Peyer's patch (tissue), 4 donors: Measurements from ENCODE around the gene FSIP1. TPM values are rescaled to one million over a fixed set of nuclear protein-coding genes. Genes with fewer than 3 reads are reported as not detected.

Experiments used
- DNase-seq, 3 donors: peaks; one replicate each; pipeline ENCODE4 v3.0.0-alpha.2; 2017 to 2019
- H3K27ac ChIP-seq, 4 donors: fragments of 200-600 bp; sonication (generic); one replicate each; pipeline ENCODE4 v1.5.1; 2016 to 2019
- H3K27me3 ChIP-seq, 2 donors: fragments of 200-600 bp; sonication (generic); one replicate each; pipeline ENCODE4 v1.5.1; 2019
- H3K36me3 ChIP-seq, 3 donors: fragments of 200-600 bp; sonication (generic); one replicate each; pipeline ENCODE4 v1.5.1; 2016 to 2019
- H3K4me1 ChIP-seq, 4 donors: fragments of 200-600 bp; sonication (generic); one replicate each; pipeline ENCODE4 v1.5.1; 2016 to 2019
- H3K4me3 ChIP-seq, 4 donors: fragments of 200-600 bp; sonication (generic); 1 replicate in 3 of 4; 2 replicates in 1 of 4; pipeline ENCODE4 v1.5.1; 2016 to 2019; ENCODE audit warnings: mild to moderate bottlenecking in 1 of 4
- H3K9me3 ChIP-seq, 4 donors: fragments of 200-600 bp; sonication (generic); one replicate each; pipeline ENCODE4 v1.5.1; 2016 to 2019; ENCODE audit warnings: mild to moderate bottlenecking in 1 of 4
- POLR2A ChIP-seq, 2 donors: fragments of 450-650 bp; IDR thresholded peaks; one replicate each; pipeline ENCODE4 v1.5.1; 2017; ENCODE audit warnings: antibody characterized with exemption in 2 of 2, mild to moderate bottlenecking in 2 of 2, moderate library complexity in 2 of 2
- total RNA-seq, 4 donors: library from RNA; depleted of rRNA; stranded (reverse); fragments of >200 nt; gene quantifications; one replicate each; pipeline ENCODE4 v1.1.0, GENCODE V29; 2016
- TF ChIP-seq, protein P1 (sequence below), 6 experiments: fragments of 450-650 bp in 4 of 6; fragments of 200-600 bp in 2 of 6; sonication (generic) in 1 of 6; IDR thresholded peaks; one replicate each; pipeline ENCODE4 v1.5.1; 2017 to 2019; ENCODE audit warnings: antibody characterized with exemption in 6 of 6, mild to moderate bottlenecking in 3 of 6, moderate library complexity in 1 of 6

The FSIP1 gene
- total RNA-seq, 4 donors from 2014 or later = not detected

- Histone ChIP-seq H3K4me1 (no peaks in the 10 kb centered on the region), H3K36me3 (no peaks in the 10 kb centered on the region), H3K4me3 (no peak overlapping the region), H3K27ac (no peak overlapping the region), H3K27me3 (no peaks in the 10 kb centered on the region), H3K9me3 (no peaks in the 10 kb centered on the region)
- TF ChIP-seq POLR2A (IDR thresholded peaks at IDR 0.05) = no peak
- TF ChIP-seq, protein P1, sequence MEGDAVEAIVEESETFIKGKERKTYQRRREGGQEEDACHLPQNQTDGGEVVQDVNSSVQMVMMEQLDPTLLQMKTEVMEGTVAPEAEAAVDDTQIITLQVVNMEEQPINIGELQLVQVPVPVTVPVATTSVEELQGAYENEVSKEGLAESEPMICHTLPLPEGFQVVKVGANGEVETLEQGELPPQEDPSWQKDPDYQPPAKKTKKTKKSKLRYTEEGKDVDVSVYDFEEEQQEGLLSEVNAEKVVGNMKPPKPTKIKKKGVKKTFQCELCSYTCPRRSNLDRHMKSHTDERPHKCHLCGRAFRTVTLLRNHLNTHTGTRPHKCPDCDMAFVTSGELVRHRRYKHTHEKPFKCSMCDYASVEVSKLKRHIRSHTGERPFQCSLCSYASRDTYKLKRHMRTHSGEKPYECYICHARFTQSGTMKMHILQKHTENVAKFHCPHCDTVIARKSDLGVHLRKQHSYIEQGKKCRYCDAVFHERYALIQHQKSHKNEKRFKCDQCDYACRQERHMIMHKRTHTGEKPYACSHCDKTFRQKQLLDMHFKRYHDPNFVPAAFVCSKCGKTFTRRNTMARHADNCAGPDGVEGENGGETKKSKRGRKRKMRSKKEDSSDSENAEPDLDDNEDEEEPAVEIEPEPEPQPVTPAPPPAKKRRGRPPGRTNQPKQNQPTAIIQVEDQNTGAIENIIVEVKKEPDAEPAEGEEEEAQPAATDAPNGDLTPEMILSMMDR (IDR thresholded peaks at IDR 0.05) = no peak
- no peak for DNase-seq
Observed at GRCh38 chr15:39728845-39729244, 53.8 kb downstream of the FSIP1 start.

- H3K36me3 ChIP-seq = no peaks in the 10 kb centered on the region
Observed at GRCh38 chr15:39721893-39722292, 60.7 kb downstream of the FSIP1 start.

DNA sequence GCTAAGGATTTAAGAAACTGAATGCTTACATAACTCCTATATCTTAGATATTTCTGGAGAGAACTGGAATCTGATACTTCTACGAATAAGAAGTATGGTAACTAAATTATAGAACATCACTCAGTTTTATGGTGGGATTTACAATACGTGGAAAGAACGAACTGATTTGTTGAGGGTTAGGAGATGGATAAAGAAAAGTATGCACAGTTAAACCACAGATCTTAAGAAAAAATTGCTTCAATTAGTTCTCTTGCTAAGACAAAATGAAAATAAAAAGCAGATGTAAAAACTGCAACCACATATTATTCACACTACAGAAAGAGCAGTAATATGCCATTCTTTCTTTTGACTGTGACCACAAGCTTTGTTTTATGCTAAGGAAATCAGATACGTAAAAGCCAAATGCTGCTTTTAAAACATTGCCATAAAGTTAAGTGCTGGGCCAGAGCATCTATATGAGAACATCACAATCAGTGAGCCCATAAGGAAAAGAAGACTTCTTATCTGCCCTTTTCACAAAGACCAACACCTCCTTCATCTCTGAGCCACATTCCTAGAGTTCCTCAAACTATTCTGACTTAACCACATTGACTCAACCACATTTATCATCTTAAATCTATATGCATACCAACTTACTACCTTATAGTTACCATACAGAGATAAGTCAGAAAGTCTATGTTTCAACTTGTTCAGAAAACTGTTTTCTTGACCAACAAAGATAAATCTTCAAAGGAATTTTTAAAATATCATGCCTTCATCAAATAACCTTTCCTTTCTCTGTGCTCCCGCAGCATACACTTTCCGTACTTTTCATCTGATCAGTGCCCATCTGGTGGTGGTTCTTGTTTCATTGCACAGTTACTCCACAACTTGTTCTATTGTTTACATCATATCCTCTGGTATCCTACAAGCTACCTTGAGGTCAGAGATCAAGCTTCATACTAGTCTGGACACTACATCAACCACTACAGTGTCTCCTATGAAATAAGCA lies 61.7 kb downstream of the FSIP1 start:
- Histone ChIP-seq H3K4me1 (no peaks in the 10 kb centered on the region), H3K36me3 (no peaks in the 10 kb centered on the region), H3K27me3 (no peaks in the 10 kb centered on the region), H3K27ac (no peak overlapping the region), H3K9me3 (no peaks in the 10 kb centered on the region), H3K4me3 (no peak overlapping the region)
- TF ChIP-seq, protein P1 (IDR thresholded peaks at IDR 0.05) = no peak
- TF ChIP-seq POLR2A (IDR thresholded peaks at IDR 0.05) = no peak
- no peak for DNase-seq

More at GRCh38 chr15:39721893-39722292, 60.7 kb downstream of the FSIP1 start:
- TF ChIP-seq, protein P1 (IDR thresholded peaks at IDR 0.05) = no peak
- no peak for TF ChIP-seq POLR2A (IDR thresholded peaks at IDR 0.05)
- Histone ChIP-seq H3K4me1 (no peaks in the 10 kb centered on the region), H3K27ac (no peak overlapping the region), H3K27me3 (no peaks in the 10 kb centered on the region), H3K9me3 (no peaks in the 10 kb centered on the region), H3K4me3 (no peak overlapping the region)
- DNase-seq = no peak

GRCh38 chr15:39720081-39720480 lies 62.6 kb downstream of the FSIP1 start:
- H3K4me1 ChIP-seq = no peaks in the 10 kb centered on the region
- no peak overlapping the region for H3K4me3 ChIP-seq
- H3K27ac ChIP-seq = no peak overlapping the region
- no peak for TF ChIP-seq POLR2A (IDR thresholded peaks at IDR 0.05)
- TF ChIP-seq, protein P1 (IDR thresholded peaks at IDR 0.05) = no peak
- no peaks in the 10 kb centered on the region for H3K9me3 ChIP-seq
- DNase-seq = no peak
- H3K36me3 ChIP-seq = no peaks in the 10 kb centered on the region
- no peaks in the 10 kb centered on the region for H3K27me3 ChIP-seq

DNA sequence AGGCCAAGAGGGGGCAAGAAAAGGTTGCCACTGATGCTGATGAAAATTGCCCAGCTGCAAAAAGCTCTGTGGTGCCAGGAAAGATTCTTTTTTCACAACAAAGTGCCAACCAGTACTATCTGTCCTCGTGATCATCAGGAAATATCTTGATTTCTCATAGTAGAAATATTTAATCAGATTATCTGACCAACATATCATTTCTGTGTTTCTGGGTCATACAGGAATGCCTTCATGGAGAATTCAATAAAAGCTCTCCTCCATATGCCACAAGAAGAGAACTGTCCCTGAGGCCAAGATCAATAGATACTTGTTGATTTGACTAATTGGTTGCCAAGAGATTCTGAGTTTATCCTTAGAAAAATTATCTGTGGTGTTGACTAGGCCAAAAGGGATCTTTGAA lies 63.5 kb downstream of the FSIP1 start:
- H3K27me3 ChIP-seq = no peaks in the 10 kb centered on the region
- no peak for TF ChIP-seq POLR2A (IDR thresholded peaks at IDR 0.05)
- TF ChIP-seq, protein P1 (IDR thresholded peaks at IDR 0.05) = no peak
- H3K36me3 ChIP-seq = no peaks in the 10 kb centered on the region
- no peak overlapping the region for H3K27ac ChIP-seq
- H3K9me3 ChIP-seq = no peaks in the 10 kb centered on the region
- no peaks in the 10 kb centered on the region for H3K4me1 ChIP-seq
- no peak for DNase-seq
- H3K4me3 ChIP-seq = no peak overlapping the region
